ENCODE results near the gene SSBP4.

The SSBP4 gene

DNA sequence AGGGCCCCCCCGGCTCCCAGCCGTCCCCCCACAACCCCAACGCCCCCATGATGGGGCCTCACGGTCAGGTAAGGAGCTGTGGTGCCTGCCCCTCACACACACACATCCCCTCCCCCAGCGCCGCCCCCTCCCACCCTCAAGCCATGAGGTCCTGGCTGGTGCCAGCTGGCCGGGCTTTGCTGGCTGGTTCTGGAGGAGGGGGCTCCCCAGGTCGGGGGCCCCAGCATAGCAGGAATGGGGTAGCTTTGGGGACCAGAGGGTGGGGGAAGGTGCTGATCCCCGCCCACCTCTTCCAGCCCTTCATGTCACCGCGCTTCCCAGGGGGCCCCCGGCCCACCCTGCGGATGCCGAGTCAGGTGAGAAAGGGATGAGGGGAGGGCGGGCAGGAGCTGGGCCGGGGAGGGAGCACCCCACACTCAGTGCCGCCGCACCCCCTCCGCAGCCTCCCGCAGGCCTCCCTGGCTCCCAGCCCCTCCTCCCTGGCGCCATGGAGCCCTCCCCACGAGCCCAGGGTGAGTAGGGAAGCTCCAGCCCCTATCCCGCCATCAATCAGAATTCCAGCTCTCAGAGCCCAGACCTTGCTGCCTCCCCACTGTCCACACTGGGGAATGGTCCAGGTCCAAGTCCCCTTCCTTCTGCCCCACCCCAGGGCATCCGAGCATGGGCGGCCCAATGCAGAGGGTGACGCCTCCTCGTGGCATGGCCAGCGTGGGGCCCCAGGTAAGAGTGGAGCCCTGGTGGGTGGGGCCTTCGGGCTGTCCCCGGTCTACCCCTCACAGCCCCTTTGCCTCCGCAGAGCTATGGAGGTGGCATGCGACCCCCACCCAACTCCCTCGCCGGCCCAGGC lies 12.4 kb downstream of the SSBP4 start:
- no peak overlapping the region for H3K4me3 ChIP-seq (ENCODE audit: low read depth, low read length)
- ChIA-PET POLR2A (interaction anchor here (1.0 kb wide), 1 partner anchor 10 kb away, joined by 3 read pairs; no protein-coding TSS in a partner anchor), CTCF (interaction anchor here (0.6 to 1.2 kb wide), 4 partner anchors 20 to 309 kb away, joined by 3 to 4 read pairs (median 3); no protein-coding TSS in a partner anchor)
- peaks cover 19% of the 10 kb centered on the region for H3K4me1 ChIP-seq (ENCODE audit: control insufficient read depth, insufficient read depth, low read length)
- H3K9me3 ChIP-seq (ENCODE audit: control insufficient read depth, insufficient read depth, low read depth, low read length), result no peaks in the 10 kb centered on the region
- peak overlapping the region; percentile 34; the same call in 1 of the 2 replicates for H3K27ac ChIP-seq (ENCODE audit: extremely low read depth, low read depth, low read length)
- peaks cover 5 to 23% of the 10 kb centered on the region in 2 experiments; a peak in 1 of 3 replicates for H3K36me3 ChIP-seq (ENCODE audit: control insufficient read depth in 2 of 2, insufficient read depth in 1 of 2, low read length in 2 of 2)
- TF ChIP-seq ZIC2 (tag by site-specific recombination; IDR thresholded peaks at IDR 0.05) (peak; percentile 40; the same call in 1 of the 2 replicates), ZNF624 (tag by site-specific recombination; IDR thresholded peaks at IDR 0.05) (no peak), ZNF416 (tag by site-specific recombination; IDR thresholded peaks at IDR 0.05) (no peak), ZNF2 (tag by site-specific recombination; IDR thresholded peaks at IDR 0.05) (no peak), ZNF626 (tag by site-specific recombination; IDR thresholded peaks at IDR 0.05) (no peak), ZNF558 (tag by site-specific recombination; IDR thresholded peaks at IDR 0.05) (no peak), ZNF248 (tag by site-specific recombination; IDR thresholded peaks at IDR 0.05) (no peak), ZNF596 (tag by site-specific recombination; IDR thresholded peaks at IDR 0.05) (no peak), ZNF311 (tag by site-specific recombination; IDR thresholded peaks at IDR 0.05; ENCODE audit: borderline replicate concordance) (no peak), TCF7L2 (IDR thresholded peaks at IDR 0.05; ENCODE audit: borderline replicate concordance, low read depth, low read length) (no peak), ZFP37 (tag by site-specific recombination; IDR thresholded peaks at IDR 0.05) (no peak), GLIS1 (tag by site-specific recombination; IDR thresholded peaks at IDR 0.05) (peak; percentile 91), ZNF221 (tag by site-specific recombination; IDR thresholded peaks at IDR 0.05; ENCODE audit: borderline replicate concordance) (no peak), IKZF3 (tag by site-specific recombination; IDR thresholded peaks at IDR 0.05) (peak; percentile 84), YY2 (tag by site-specific recombination; IDR thresholded peaks at IDR 0.05) (no peak), ZNF530 (tag by site-specific recombination; IDR thresholded peaks at IDR 0.05; ENCODE audit: low read depth) (no peak), SP7 (tag by site-specific recombination; IDR thresholded peaks at IDR 0.05) (peak; percentile 64), ZNF792 (tag by site-specific recombination; IDR thresholded peaks at IDR 0.05) (no peak), KLF16 (tag by site-specific recombination; IDR thresholded peaks at IDR 0.05) (no peak), MEIS1 (CRISPR knock-in tag; IDR thresholded peaks at IDR 0.05; ENCODE audit: borderline replicate concordance) (no peak), ZNF529 (tag by site-specific recombination; IDR thresholded peaks at IDR 0.05; ENCODE audit: insufficient replicate concordance) (no peak)
- TF ChIP-seq, protein P1, sequence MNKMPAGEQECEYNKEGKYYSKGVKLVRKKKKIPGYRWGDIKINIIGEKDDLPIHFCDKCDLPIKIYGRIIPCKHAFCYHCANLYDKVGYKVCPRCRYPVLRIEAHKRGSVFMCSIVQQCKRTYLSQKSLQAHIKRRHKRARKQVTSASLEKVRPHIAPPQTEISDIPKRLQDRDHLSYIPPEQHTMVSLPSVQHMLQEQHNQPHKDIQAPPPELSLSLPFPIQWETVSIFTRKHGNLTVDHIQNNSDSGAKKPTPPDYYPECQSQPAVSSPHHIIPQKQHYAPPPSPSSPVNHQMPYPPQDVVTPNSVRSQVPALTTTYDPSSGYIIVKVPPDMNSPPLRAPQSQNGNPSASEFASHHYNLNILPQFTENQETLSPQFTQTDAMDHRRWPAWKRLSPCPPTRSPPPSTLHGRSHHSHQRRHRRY (tag by site-specific recombination; IDR thresholded peaks at IDR 0.05), result no peak
- TF ChIP-seq, protein P2, sequence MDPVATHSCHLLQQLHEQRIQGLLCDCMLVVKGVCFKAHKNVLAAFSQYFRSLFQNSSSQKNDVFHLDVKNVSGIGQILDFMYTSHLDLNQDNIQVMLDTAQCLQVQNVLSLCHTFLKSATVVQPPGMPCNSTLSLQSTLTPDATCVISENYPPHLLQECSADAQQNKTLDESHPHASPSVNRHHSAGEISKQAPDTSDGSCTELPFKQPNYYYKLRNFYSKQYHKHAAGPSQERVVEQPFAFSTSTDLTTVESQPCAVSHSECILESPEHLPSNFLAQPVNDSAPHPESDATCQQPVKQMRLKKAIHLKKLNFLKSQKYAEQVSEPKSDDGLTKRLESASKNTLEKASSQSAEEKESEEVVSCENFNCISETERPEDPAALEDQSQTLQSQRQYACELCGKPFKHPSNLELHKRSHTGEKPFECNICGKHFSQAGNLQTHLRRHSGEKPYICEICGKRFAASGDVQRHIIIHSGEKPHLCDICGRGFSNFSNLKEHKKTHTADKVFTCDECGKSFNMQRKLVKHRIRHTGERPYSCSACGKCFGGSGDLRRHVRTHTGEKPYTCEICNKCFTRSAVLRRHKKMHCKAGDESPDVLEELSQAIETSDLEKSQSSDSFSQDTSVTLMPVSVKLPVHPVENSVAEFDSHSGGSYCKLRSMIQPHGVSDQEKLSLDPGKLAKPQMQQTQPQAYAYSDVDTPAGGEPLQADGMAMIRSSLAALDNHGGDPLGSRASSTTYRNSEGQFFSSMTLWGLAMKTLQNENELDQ (tag by site-specific recombination; IDR thresholded peaks at IDR 0.05; ENCODE audit: low read depth), result no peak
- TF ChIP-seq, protein P3, sequence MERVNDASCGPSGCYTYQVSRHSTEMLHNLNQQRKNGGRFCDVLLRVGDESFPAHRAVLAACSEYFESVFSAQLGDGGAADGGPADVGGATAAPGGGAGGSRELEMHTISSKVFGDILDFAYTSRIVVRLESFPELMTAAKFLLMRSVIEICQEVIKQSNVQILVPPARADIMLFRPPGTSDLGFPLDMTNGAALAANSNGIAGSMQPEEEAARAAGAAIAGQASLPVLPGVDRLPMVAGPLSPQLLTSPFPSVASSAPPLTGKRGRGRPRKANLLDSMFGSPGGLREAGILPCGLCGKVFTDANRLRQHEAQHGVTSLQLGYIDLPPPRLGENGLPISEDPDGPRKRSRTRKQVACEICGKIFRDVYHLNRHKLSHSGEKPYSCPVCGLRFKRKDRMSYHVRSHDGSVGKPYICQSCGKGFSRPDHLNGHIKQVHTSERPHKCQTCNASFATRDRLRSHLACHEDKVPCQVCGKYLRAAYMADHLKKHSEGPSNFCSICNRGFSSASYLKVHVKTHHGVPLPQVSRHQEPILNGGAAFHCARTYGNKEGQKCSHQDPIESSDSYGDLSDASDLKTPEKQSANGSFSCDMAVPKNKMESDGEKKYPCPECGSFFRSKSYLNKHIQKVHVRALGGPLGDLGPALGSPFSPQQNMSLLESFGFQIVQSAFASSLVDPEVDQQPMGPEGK (tag by site-specific recombination; IDR thresholded peaks at IDR 0.05), result peak; percentile 93
- TF ChIP-seq, protein P4, sequence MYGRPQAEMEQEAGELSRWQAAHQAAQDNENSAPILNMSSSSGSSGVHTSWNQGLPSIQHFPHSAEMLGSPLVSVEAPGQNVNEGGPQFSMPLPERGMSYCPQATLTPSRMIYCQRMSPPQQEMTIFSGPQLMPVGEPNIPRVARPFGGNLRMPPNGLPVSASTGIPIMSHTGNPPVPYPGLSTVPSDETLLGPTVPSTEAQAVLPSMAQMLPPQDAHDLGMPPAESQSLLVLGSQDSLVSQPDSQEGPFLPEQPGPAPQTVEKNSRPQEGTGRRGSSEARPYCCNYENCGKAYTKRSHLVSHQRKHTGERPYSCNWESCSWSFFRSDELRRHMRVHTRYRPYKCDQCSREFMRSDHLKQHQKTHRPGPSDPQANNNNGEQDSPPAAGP (tag by site-specific recombination; IDR thresholded peaks at IDR 0.05), result peak; percentile 83
- TF ChIP-seq, protein P5, sequence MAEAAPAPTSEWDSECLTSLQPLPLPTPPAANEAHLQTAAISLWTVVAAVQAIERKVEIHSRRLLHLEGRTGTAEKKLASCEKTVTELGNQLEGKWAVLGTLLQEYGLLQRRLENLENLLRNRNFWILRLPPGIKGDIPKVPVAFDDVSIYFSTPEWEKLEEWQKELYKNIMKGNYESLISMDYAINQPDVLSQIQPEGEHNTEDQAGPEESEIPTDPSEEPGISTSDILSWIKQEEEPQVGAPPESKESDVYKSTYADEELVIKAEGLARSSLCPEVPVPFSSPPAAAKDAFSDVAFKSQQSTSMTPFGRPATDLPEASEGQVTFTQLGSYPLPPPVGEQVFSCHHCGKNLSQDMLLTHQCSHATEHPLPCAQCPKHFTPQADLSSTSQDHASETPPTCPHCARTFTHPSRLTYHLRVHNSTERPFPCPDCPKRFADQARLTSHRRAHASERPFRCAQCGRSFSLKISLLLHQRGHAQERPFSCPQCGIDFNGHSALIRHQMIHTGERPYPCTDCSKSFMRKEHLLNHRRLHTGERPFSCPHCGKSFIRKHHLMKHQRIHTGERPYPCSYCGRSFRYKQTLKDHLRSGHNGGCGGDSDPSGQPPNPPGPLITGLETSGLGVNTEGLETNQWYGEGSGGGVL (tag by site-specific recombination; IDR thresholded peaks at IDR 0.05), result peak; percentile 45; the same call in 1 of the 2 replicates
